GM12878 (cell line): Measurements from ENCODE around the gene PLS1. TPM values are rescaled to one million over a fixed set of nuclear protein-coding genes. Genes with fewer than 3 reads are reported as not detected.

Source experiments
- ATAC-seq: fragments of 200-7000 bp; cut with Tn5 transposase; 3 replicates; pipeline ENCODE4 v1.9.1; 2020; ENCODE audit warnings: mild to moderate bottlenecking, moderate library complexity
- BruUV-seq: library from RNA; stranded (reverse); fragments of 400-500 nt; replicated peaks from 2 replicates; lab custom pipeline; 2021; lab: Mats Ljungman, UMichigan
- CTCF ChIA-PET: fragments of 300-600 bp; sonication (Branson Sonifier 250); formaldehyde crosslinking; extraction: SDS; loops from one replicate; lab custom pipeline; 2021; ENCODE audit warnings: inconsistent platforms; lab: Yijun Ruan, JAX
- POLR2A ChIA-PET: fragments of 350-600 bp; formaldehyde crosslinking; extraction: SDS; loops from one replicate; lab custom pipeline; 2021; ENCODE audit warnings: inconsistent platforms; lab: Charles Lee
- RAD21 ChIA-PET: fragments of 300-600 bp; sonication (Branson Sonifier 250); formaldehyde crosslinking; loops from one replicate; lab custom pipeline; 2023; ENCODE audit warnings: antibody characterized with exemption; ENCODE audit not compliant: unreplicated experiment; lab: Charles Lee
- SMC1A ChIA-PET: fragments of 300-600 bp; sonication (Branson Sonifier 250); formaldehyde crosslinking; loops from one replicate; lab custom pipeline; 2023; ENCODE audit not compliant: unreplicated experiment, uncharacterized antibody; lab: Charles Lee
- DNase-seq: peaks from one replicate; pipeline ENCODE4 v3.0.0-alpha.2; 2011; ENCODE audit warnings: low read depth, low spot score
- FAIRE-seq: peaks from 3 replicates; lab custom pipeline; 2011; peaks lifted over from hg19 to GRCh38; lab: Jason Lieb, UNC
- H2AFZ ChIP-seq: 2 replicates; pipeline ENCODE4 v1.6.0; 2011; ENCODE audit warnings: low read depth, low read length, control low read depth; ENCODE audit not compliant: control insufficient read depth
- H3K27ac ChIP-seq: 2 replicates; pipeline ENCODE4 v1.5.1; 2011; ENCODE audit warnings: control low read depth; ENCODE audit not compliant: control insufficient read depth, insufficient read depth
- H3K27me3 ChIP-seq, 2 experiments: replicated peaks in 1 of 2; 2 replicates each; pipeline versions ENCODE4 v1.6.0 to v1.6.1; 2011; ENCODE audit warnings: low read length in 1 of 2; ENCODE audit not compliant: control insufficient read depth in 2 of 2, insufficient read depth in 2 of 2
- H3K36me3 ChIP-seq, 2 experiments: 2 replicates each; pipeline ENCODE4 v1.5.1; 2011; ENCODE audit warnings: low read length in 1 of 2; ENCODE audit not compliant: control insufficient read depth in 2 of 2, insufficient read depth in 2 of 2
- H3K4me1 ChIP-seq: 2 replicates; pipeline ENCODE4 v1.6.1; 2011; ENCODE audit warnings: mild to moderate bottlenecking, low read length, moderate library complexity, mixed read lengths; ENCODE audit not compliant: control insufficient read depth, insufficient read depth
- H3K4me2 ChIP-seq: 2 replicates; pipeline ENCODE4 v1.6.0; 2011; ENCODE audit warnings: control low read depth; ENCODE audit not compliant: control insufficient read depth, insufficient read depth
- H3K4me3 ChIP-seq: fragments of 200-600 bp; sonication (generic); 2 replicates; pipeline ENCODE4 v1.5.1; 2016
- H3K79me2 ChIP-seq: 2 replicates; pipeline ENCODE4 v1.6.0; 2011; ENCODE audit warnings: low read length; ENCODE audit not compliant: control insufficient read depth, insufficient read depth
- H3K9ac ChIP-seq: 2 replicates; pipeline ENCODE4 v1.8.0; 2011; ENCODE audit warnings: low read length, control low read depth, mixed read lengths; ENCODE audit not compliant: control insufficient read depth, insufficient read depth
- H3K9me3 ChIP-seq: replicated peaks from 3 replicates; pipeline ENCODE4 v1.5.1; 2011; ENCODE audit warnings: mild to moderate bottlenecking, low read length; ENCODE audit not compliant: control insufficient read depth, insufficient read depth
- H4K20me1 ChIP-seq: 2 replicates; pipeline ENCODE4 v1.6.0; 2011; ENCODE audit not compliant: control insufficient read depth, insufficient read depth
- ATF7 ChIP-seq: fragments of 450-650 bp; IDR thresholded peaks from 2 replicates; pipeline ENCODE4 v1.6.1; 2016; ENCODE audit warnings: low read depth, mild to moderate bottlenecking
- CBX5 ChIP-seq: sonication (generic); IDR thresholded peaks from 2 replicates; pipeline ENCODE4 v1.6.1; 2016; ENCODE audit warnings: low read depth, moderate library complexity, mild to moderate bottlenecking, inconsistent platforms
- FOS ChIP-seq: IDR thresholded peaks from 3 replicates; pipeline ENCODE4 v1.6.1; 2011; ENCODE audit warnings: borderline replicate concordance; ENCODE audit not compliant: insufficient read length; ENCODE audit errors: extremely low read depth
- IKZF2 ChIP-seq, 2 experiments: fragments of 450-650 bp; IDR thresholded peaks; 2 replicates each; pipeline ENCODE4 v1.6.1; 2017; ENCODE audit warnings: mild to moderate bottlenecking in 2 of 2, moderate library complexity in 2 of 2
- LARP7 ChIP-seq: fragments of 450-650 bp; IDR thresholded peaks from 2 replicates; pipeline ENCODE4 v1.6.1; 2017; ENCODE audit warnings: mild to moderate bottlenecking
- NR2C1 ChIP-seq: fragments of 450-650 bp; IDR thresholded peaks from 2 replicates; pipeline ENCODE4 v1.6.1; 2017; ENCODE audit warnings: antibody characterized with exemption, mild to moderate bottlenecking, moderate library complexity
- RAD21 ChIP-seq: IDR thresholded peaks from 2 replicates; pipeline ENCODE4 v1.6.1; 2011; ENCODE audit warnings: mild to moderate bottlenecking, low read depth, low read length, moderate library complexity; ENCODE audit not compliant: insufficient read depth
- SMC3 ChIP-seq: IDR thresholded peaks from 2 replicates; pipeline ENCODE4 v1.6.1; 2011; ENCODE audit warnings: low read length, improper control_type of control experiment, borderline replicate concordance
- SREBF1 ChIP-seq: IDR thresholded peaks from 2 replicates; pipeline ENCODE4 v1.6.1; 2012; ENCODE audit warnings: mild to moderate bottlenecking, low read length
- STAT3 ChIP-seq: IDR thresholded peaks from 2 replicates; pipeline ENCODE4 v1.6.1; 2011; ENCODE audit warnings: low read depth, low read length, improper control_type of control experiment
- SUPT20H ChIP-seq: IDR thresholded peaks from 2 replicates; pipeline ENCODE4 v1.6.1; 2011; ENCODE audit warnings: low read depth, mild to moderate bottlenecking, low read length, moderate library complexity, borderline replicate concordance; ENCODE audit not compliant: control insufficient read depth
- WGBS: methylation state at CpG from one replicate; pipeline ENCODE4 v1.1.6; 2016; ENCODE audit warnings: low lambda C conversion rate; ENCODE audit not compliant: insufficient replicate concordance, insufficient coverage; ENCODE audit errors: missing lambda C conversion rate; 5-methylcytosine and 5-hydroxymethylcytosine counted together
- in situ Hi-C: fragments of 300-500 bp; cut with MboI; formaldehyde crosslinking; loops from 9 replicates; pipeline ENCODE4 v1.14.3; 2018; ENCODE audit warnings: mixed read lengths
- intact Hi-C: fragments of 100-400 bp; cut with micrococcal nuclease; formaldehyde crosslinking; loops from one replicate; pipeline ENCODE4 v1.14.2; 2022; ENCODE audit not compliant: unreplicated experiment
- polyA plus RNA-seq, 11 experiments: library from polyadenylated mRNA; depleted of rRNA in 4 of 11; unstranded in 6 of 11; stranded (reverse) in 5 of 11; fragments of >200 nt; fragmentation: Nextera tagmentation in 4 of 11; fragmentation: Illumina TruSeq in 1 of 11; extraction: Ambion mirVana in 4 of 11; extraction: Trizol in 1 of 11; gene quantifications; 1 replicate in 1 of 11; 2 replicates in 10 of 11; pipeline versions ENCODE4 v1.2.1 to v1.2.3, GENCODE V29; 2011 to 2016; ENCODE audit warnings: inconsistent platforms in 2 of 11, missing spikeins in 2 of 11, low read depth in 1 of 11
- total RNA-seq, 4 experiments: library from RNA; depleted of rRNA in 3 of 4; stranded (reverse); fragments of >200 nt in 3 of 4; fragmentation: Illumina TruSeq in 1 of 4; extraction: Trizol in 1 of 4; gene quantifications; 2 replicates each; pipeline versions ENCODE4 v1.2.1 to v1.2.3, GENCODE V29; 2013 to 2021
- TF ChIP-seq, protein P1 (sequence below): fragments of 150-350 bp; IDR thresholded peaks from 2 replicates; pipeline ENCODE4 v1.6.1; 2016; ENCODE audit warnings: low read depth, low read length
- TF ChIP-seq, protein P2 (sequence below): IDR thresholded peaks from 2 replicates; pipeline ENCODE4 v1.6.1; 2011; ENCODE audit warnings: low read depth, low read length, improper control_type of control experiment, borderline replicate concordance
- TF ChIP-seq, protein P3 (sequence below): fragments of 450-650 bp; IDR thresholded peaks from 2 replicates; pipeline ENCODE4 v1.6.1; 2018; ENCODE audit warnings: mild to moderate bottlenecking, low read depth, moderate library complexity; ENCODE audit not compliant: partially characterized antibody
- TF ChIP-seq, protein P4 (sequence below): IDR thresholded peaks from 2 replicates; pipeline ENCODE4 v1.6.1; 2011; ENCODE audit warnings: borderline replicate concordance, low read depth, mild to moderate bottlenecking, moderate library complexity, mixed read lengths, low read length; ENCODE audit not compliant: insufficient read depth; ENCODE audit errors: extremely low read length

PLS1 gene
- total and polyA plus RNA-seq, 10 of the 15 experiments (the other 5 are each of a cell fraction or from before 2014, with no cell fraction given), result 0.59 to 11.7 (median 1.7) TPM

DNA sequence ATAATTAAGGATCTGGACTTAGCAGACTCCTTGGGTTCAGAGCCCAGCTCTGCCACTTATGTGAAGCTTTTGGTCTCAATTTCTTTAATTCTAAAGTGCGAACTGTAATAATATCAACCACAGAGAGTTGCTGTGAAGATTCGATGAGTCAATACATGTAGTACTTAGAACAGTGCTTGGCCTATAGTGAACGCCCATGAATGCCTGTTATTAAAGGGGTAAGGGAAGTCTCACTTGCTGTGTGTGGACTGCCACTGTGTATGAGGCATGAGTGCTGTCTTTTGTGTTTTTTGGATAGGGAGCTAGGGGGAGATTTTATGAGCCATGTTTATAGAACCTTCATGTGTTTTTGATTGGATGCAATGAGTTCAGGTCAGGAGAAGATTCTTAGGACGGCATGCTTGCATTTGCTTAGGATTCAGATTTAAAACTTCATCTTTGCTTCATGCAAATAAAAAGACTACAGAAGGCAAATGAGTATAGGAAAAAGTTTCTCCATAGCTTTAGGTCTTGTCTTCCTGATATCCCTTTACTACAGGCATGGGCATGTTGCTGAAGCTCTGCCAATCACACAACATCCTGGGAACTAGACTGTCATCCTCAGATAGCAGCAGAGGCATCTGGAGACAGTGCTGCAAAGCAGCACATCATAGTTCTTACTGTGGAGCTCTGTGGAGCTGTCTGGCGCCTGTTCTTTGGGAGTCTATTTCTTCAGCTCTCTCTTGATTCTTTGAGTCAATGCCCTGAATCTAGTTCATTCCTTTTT, 50.0 kb downstream of the PLS1 start (continued):
- TF ChIP-seq, protein P1, sequence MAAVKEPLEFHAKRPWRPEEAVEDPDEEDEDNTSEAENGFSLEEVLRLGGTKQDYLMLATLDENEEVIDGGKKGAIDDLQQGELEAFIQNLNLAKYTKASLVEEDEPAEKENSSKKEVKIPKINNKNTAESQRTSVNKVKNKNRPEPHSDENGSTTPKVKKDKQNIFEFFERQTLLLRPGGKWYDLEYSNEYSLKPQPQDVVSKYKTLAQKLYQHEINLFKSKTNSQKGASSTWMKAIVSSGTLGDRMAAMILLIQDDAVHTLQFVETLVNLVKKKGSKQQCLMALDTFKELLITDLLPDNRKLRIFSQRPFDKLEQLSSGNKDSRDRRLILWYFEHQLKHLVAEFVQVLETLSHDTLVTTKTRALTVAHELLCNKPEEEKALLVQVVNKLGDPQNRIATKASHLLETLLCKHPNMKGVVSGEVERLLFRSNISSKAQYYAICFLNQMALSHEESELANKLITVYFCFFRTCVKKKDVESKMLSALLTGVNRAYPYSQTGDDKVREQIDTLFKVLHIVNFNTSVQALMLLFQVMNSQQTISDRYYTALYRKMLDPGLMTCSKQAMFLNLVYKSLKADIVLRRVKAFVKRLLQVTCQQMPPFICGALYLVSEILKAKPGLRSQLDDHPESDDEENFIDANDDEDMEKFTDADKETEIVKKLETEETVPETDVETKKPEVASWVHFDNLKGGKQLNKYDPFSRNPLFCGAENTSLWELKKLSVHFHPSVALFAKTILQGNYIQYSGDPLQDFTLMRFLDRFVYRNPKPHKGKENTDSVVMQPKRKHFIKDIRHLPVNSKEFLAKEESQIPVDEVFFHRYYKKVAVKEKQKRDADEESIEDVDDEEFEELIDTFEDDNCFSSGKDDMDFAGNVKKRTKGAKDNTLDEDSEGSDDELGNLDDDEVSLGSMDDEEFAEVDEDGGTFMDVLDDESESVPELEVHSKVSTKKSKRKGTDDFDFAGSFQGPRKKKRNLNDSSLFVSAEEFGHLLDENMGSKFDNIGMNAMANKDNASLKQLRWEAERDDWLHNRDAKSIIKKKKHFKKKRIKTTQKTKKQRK, result no peak
- TF ChIP-seq NR2C1 (no peak), LARP7 (no peak), FOS (no peak), CBX5 (no peak)
- TF ChIP-seq, protein P2, sequence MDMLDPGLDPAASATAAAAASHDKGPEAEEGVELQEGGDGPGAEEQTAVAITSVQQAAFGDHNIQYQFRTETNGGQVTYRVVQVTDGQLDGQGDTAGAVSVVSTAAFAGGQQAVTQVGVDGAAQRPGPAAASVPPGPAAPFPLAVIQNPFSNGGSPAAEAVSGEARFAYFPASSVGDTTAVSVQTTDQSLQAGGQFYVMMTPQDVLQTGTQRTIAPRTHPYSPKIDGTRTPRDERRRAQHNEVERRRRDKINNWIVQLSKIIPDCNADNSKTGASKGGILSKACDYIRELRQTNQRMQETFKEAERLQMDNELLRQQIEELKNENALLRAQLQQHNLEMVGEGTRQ, result no peak

DNA sequence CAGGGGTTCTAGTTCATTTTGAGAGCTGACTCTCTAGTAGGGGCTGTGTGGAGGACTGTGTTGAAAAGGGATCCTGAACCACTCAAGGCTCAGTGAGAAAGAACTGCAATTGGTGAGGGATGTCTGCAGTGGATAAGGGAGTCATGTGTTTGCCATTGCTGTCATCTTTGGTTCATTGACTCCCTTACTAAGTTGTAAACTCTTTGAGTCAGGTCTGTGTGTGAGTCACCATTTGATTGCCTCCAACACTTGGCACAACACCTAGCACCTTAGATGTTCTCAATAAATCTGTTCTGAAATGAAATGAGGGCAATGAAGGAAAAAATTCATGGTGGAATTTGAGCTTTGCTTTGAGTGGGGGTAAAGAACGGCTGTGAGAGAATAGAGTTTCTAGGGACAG, 51.7 kb downstream of the PLS1 start:
- Histone ChIP-seq H4K20me1 (no peaks in the 10 kb centered on the region), H3K27ac (no peak overlapping the region), H3K79me2 (no peaks in the 10 kb centered on the region), H3K27me3 (no peaks in the 10 kb centered on the region), H3K9ac (no peak overlapping the region), H3K9me3 (no peaks in the 10 kb centered on the region), H3K4me2 (no peak overlapping the region), H3K36me3 (no peaks in the 10 kb centered on the region), H3K4me3 (no peak overlapping the region), H2AFZ (no peak overlapping the region), H3K4me1 (no peaks in the 10 kb centered on the region)
- SMC1A ChIA-PET, result no interaction called here
- intact Hi-C loops, result no loop called here
- no TSS peak for BruUV-seq
- in situ Hi-C loops, result no loop called here
- CTCF ChIA-PET, result no interaction called here
- RAD21 ChIA-PET, result no interaction called here
- WGBS, result 24% methylated on average over 1 of the region's 1 CpG
- POLR2A ChIA-PET, result no interaction called here
- DNase-seq (no peak), FAIRE-seq (no peak), ATAC-seq (no peak)
- TF ChIP-seq SUPT20H (no peak), IKZF2 (IDR thresholded peaks at IDR 0.05) (no peak), RAD21 (no peak), ATF7 (no peak), STAT3 (no peak), SREBF1 (no peak), SMC3 (no peak)
- TF ChIP-seq, protein P3, sequence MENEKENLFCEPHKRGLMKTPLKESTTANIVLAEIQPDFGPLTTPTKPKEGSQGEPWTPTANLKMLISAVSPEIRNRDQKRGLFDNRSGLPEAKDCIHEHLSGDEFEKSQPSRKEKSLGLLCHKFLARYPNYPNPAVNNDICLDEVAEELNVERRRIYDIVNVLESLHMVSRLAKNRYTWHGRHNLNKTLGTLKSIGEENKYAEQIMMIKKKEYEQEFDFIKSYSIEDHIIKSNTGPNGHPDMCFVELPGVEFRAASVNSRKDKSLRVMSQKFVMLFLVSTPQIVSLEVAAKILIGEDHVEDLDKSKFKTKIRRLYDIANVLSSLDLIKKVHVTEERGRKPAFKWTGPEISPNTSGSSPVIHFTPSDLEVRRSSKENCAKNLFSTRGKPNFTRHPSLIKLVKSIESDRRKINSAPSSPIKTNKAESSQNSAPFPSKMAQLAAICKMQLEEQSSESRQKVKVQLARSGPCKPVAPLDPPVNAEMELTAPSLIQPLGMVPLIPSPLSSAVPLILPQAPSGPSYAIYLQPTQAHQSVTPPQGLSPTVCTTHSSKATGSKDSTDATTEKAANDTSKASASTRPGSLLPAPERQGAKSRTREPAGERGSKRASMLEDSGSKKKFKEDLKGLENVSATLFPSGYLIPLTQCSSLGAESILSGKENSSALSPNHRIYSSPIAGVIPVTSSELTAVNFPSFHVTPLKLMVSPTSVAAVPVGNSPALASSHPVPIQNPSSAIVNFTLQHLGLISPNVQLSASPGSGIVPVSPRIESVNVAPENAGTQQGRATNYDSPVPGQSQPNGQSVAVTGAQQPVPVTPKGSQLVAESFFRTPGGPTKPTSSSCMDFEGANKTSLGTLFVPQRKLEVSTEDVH, result no peak
- TF ChIP-seq, protein P4, sequence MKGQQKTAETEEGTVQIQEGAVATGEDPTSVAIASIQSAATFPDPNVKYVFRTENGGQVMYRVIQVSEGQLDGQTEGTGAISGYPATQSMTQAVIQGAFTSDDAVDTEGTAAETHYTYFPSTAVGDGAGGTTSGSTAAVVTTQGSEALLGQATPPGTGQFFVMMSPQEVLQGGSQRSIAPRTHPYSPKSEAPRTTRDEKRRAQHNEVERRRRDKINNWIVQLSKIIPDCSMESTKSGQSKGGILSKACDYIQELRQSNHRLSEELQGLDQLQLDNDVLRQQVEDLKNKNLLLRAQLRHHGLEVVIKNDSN, result no peak
